Measurements from ENCODE around the gene SLC22A14.
A peak's percentile ranks its signal among the peaks of the same experiment; 100 is the strongest.
"Not testable (repeated sequence)": the region's sequence is repeated elsewhere in the genome, so short reads cannot be mapped to it uniquely, and the experiment has no call there.

SLC22A14 gene

DNA sequence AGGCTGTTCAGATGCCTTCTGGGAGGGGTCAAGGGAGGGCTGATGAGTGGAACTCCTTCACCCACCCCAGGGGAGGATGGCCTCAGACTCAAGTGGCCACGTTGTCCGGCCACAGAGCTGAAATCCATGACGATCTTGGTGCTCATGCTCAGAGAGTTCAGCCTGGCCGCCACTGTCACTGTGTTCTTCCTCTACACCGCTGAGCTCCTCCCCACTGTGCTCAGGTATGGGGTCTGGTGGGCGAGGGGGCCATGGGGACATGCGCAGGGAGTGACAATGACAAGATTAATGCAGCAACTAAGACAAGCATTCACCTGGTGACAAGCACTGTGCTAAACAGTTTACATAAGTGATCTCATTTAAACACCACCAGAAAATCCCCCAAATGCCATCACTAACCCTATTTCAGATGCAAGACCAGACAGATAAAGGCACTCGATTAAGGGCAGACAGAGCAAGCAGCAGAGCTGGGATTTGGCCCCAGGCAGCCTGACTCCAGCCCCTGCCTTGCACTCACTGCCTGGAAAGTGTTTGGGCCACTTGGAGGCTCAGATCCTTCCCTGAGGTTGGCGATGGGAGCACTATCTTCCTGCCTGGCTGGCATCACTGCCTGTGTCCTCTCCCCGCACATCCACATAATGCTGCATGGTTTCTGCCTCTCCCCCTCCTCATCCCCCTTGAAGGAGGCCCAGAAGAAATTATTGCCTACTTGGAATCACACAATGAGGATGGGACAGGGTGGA is 33.6 kb downstream of the SLC22A14 start:
- no peak overlapping the region for H3K27ac ChIP-seq (ENCODE audit: low read depth, low read length)
- no peaks in the 10 kb centered on the region for H3K79me2 ChIP-seq (ENCODE audit: control insufficient read depth, insufficient read depth, low read length)
- no peak overlapping the region for H3K18ac ChIP-seq (ENCODE audit: low read length)
- peak overlapping the region; percentile 52 for H3K56ac ChIP-seq (ENCODE audit: low read length)
- no peaks in the 10 kb centered on the region for H3K4me1 ChIP-seq (ENCODE audit: control insufficient read depth, low read depth, low read length)
- H3K4ac ChIP-seq (ENCODE audit: low read depth, low read length) = no peak overlapping the region
- H3K36me3 ChIP-seq (ENCODE audit: control insufficient read depth, insufficient read depth, low read length) = no peaks in the 10 kb centered on the region
- no peak overlapping the region for H4K5ac ChIP-seq (ENCODE audit: low read length)
- WGBS (ENCODE audit: extremely low coverage, insufficient coverage, low lambda C conversion rate) = no CpG with 5 or more reads among the region's 10 CpGs
- no peaks in the 10 kb centered on the region for H3K27me3 ChIP-seq (ENCODE audit: insufficient read depth, low read length, poor library complexity)
- H2AK5ac ChIP-seq (ENCODE audit: low read length) = no peak overlapping the region
- H2BK15ac ChIP-seq (replicated peaks; ENCODE audit: low read depth) = no peak overlapping the region
- no peaks in the 10 kb centered on the region for H3K79me1 ChIP-seq (ENCODE audit: low read length)
- H3K23ac ChIP-seq (ENCODE audit: low read length) = no peak overlapping the region
- H2BK120ac ChIP-seq (ENCODE audit: low read depth, low read length) = no peak overlapping the region
- no peak overlapping the region for H2BK5ac ChIP-seq (ENCODE audit: low read length)
- no peak for DNase-seq
- no peak overlapping the region for H3K9ac ChIP-seq (ENCODE audit: low read length)
- H3K4me3 ChIP-seq (ENCODE audit: low read length) = no peak overlapping the region
- H3K4me2 ChIP-seq (ENCODE audit: low read length) = no peak overlapping the region
- no peak overlapping the region for H4K8ac ChIP-seq (ENCODE audit: low read depth, low read length)

DNA sequence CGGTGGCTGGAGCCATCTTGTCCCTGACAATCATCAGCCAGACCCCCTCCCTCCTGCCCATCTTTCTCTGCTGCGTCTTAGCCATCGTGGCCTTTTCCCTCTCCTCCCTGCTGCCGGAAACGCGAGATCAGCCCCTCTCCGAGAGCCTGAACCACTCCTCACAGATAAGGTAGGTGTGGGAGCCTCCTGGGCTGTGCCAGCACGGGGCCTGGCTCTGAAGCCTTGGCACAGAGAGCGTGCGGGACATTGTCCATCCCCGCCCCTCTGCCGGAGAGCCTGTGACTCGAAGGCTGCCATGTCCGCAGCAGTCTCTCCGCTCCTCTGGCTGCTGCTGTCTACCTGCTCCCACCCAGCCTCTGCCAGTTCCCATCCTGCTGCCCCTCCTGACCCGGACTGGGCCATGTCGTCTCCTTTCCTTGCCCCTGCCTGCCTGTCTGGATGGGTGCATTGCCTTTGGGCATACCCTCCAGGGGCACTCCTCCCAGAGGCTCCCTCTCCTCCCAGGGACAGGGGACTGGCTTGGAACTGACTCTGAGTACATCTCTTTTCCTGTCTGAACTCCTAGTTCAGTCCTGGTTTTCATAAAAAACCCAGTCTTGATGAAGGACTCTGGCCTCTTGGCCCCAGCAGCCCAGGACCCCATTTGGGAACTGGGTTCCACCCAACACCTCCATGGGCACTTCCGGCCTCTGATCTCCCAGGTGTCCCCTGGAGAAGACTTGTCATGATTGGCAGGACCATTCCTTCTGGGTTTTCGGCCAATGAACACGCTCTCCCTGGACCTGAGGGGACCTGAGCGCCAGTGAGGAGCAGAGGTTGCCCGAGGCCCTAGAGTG is 34.5 kb downstream of the SLC22A14 start:
- Histone ChIP-seq H3K18ac (ENCODE audit: low read length) (no peak overlapping the region), H3K79me2 (ENCODE audit: control insufficient read depth, insufficient read depth, low read length) (no peaks in the 10 kb centered on the region), H3K9ac (ENCODE audit: low read length) (no peak overlapping the region), H3K79me1 (ENCODE audit: low read length) (no peaks in the 10 kb centered on the region), H2BK5ac (ENCODE audit: low read length) (no peak overlapping the region), H3K27ac (ENCODE audit: low read depth, low read length) (no peak overlapping the region), H2AK5ac (ENCODE audit: low read length) (no peak overlapping the region), H3K27me3 (ENCODE audit: insufficient read depth, low read length, poor library complexity) (no peaks in the 10 kb centered on the region), H3K56ac (ENCODE audit: low read length) (no peak overlapping the region), H3K23ac (ENCODE audit: low read length) (no peak overlapping the region), H3K4ac (ENCODE audit: low read depth, low read length) (no peak overlapping the region), H3K36me3 (ENCODE audit: control insufficient read depth, insufficient read depth, low read length) (no peaks in the 10 kb centered on the region), H2BK15ac (replicated peaks; ENCODE audit: low read depth) (no peak overlapping the region), H3K4me2 (ENCODE audit: low read length) (no peak overlapping the region), H3K4me1 (ENCODE audit: control insufficient read depth, low read depth, low read length) (no peaks in the 10 kb centered on the region), H3K4me3 (ENCODE audit: low read length) (no peak overlapping the region), H2BK120ac (ENCODE audit: low read depth, low read length) (no peak overlapping the region), H4K8ac (ENCODE audit: low read depth, low read length) (no peak overlapping the region), H4K5ac (ENCODE audit: low read length) (no peak overlapping the region)
- no peak for DNase-seq
- WGBS (ENCODE audit: extremely low coverage, insufficient coverage, low lambda C conversion rate) = no CpG with 5 or more reads among the region's 22 CpGs

DNA sequence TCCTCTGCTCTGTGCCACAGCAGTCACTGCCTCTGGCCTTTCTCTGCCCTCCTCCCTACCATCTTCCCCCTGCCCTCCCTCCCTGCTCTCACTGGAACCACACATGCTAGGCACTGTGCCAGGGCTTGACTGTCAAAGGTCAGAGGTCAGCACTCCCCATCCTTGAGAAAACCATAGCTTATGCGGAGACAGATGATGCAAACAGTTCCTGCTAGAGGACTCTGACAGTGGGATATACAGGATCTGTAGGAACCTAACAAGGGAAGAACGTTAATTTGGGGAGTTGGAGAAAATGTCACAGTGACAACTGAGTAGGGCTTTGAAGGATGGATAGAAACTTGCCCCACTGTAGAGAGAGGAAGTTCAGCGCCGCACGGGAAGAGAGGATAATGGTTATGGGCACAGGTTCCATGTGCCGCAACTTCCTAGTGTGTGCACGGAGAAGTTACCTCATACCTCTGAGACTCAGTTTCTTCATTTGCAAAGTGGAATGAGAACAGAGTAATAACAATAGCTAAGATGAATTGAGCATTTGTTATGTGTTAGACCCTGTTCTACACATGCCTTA is 35.2 kb downstream of the SLC22A14 start:
- H3K4ac ChIP-seq (ENCODE audit: low read depth, low read length) = no peak overlapping the region
- H3K4me3 ChIP-seq (ENCODE audit: low read length) = no peak overlapping the region
- H4K8ac ChIP-seq (ENCODE audit: low read depth, low read length) = no peak overlapping the region
- no peak overlapping the region for H2BK5ac ChIP-seq (ENCODE audit: low read length)
- no peak overlapping the region for H2BK15ac ChIP-seq (replicated peaks; ENCODE audit: low read depth)
- H3K4me2 ChIP-seq (ENCODE audit: low read length) = no peak overlapping the region
- H3K36me3 ChIP-seq (ENCODE audit: control insufficient read depth, insufficient read depth, low read length) = no peaks in the 10 kb centered on the region
- no peak overlapping the region for H3K23ac ChIP-seq (ENCODE audit: low read length)
- whole genome bisulfite sequencing (ENCODE audit: extremely low coverage, insufficient coverage, low lambda C conversion rate) = no CpG with 5 or more reads among the region's 7 CpGs
- no peak overlapping the region for H3K18ac ChIP-seq (ENCODE audit: low read length)
- no peaks in the 10 kb centered on the region for H3K27me3 ChIP-seq (ENCODE audit: insufficient read depth, low read length, poor library complexity)
- DNase-seq = no peak
- H3K79me2 ChIP-seq (ENCODE audit: control insufficient read depth, insufficient read depth, low read length) = no peaks in the 10 kb centered on the region
- no peak overlapping the region for H3K9ac ChIP-seq (ENCODE audit: low read length)
- no peaks in the 10 kb centered on the region for H3K4me1 ChIP-seq (ENCODE audit: control insufficient read depth, low read depth, low read length)
- H3K79me1 ChIP-seq (ENCODE audit: low read length) = no peaks in the 10 kb centered on the region
- no peak overlapping the region for H2BK120ac ChIP-seq (ENCODE audit: low read depth, low read length)
- no peak overlapping the region for H3K56ac ChIP-seq (ENCODE audit: low read length)
- no peak overlapping the region for H2AK5ac ChIP-seq (ENCODE audit: low read length)
- no peak overlapping the region for H3K27ac ChIP-seq (ENCODE audit: low read depth, low read length)
- no peak overlapping the region for H4K5ac ChIP-seq (ENCODE audit: low read length)

DNA sequence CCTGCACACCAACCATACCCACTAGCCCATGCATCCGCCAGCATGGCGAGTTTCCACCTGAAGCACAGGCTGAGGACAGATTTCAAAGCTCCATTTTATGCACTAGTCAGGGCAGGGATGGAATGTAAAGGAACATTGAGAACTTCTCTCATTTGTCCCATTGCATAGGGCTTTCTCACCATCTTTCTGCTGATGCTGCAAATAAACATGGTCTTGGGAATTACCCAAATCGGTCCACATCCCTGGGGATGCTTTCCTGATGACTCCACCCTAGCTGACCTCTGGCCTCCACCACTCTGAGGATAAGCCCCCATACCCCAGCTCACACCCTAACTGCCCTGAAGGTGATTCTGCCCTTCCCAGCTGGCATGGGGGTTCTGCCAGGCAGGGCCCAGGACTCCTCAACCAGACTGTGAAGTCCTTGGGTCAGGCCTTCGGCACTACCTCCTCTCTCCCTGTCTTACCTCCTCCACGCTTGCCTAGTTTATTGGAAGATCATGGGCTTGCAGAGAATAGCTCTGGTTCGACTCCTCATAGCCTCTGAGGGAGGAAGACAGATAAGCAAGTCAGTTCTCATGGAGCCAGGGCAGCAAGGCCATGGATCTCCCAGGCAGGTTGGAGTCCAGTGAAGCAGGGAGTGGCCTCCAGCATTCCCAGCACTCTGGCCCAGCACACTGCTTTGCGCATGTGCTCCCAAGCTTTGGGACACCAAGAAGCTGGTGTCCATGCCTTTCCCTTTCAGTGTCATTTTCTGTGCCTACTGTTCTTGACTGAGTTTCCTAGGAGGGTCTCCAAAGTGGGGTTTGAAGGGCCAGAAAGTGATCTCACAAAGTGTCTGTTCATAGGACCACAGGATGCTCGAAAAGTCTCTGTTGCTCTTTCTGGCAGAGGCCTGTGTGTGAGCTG is 36.9 kb downstream of the SLC22A14 start:
- Histone ChIP-seq H2BK5ac (ENCODE audit: low read length) (no peak overlapping the region), H4K8ac (ENCODE audit: low read depth, low read length) (no peak overlapping the region), H3K23ac (ENCODE audit: low read length) (no peak overlapping the region), H3K79me1 (ENCODE audit: low read length) (no peaks in the 10 kb centered on the region), H3K4me2 (ENCODE audit: low read length) (no peak overlapping the region), H4K5ac (ENCODE audit: low read length) (no peak overlapping the region), H3K4ac (ENCODE audit: low read depth, low read length) (no peak overlapping the region), H3K79me2 (ENCODE audit: control insufficient read depth, insufficient read depth, low read length) (no peaks in the 10 kb centered on the region), H2BK15ac (replicated peaks; ENCODE audit: low read depth) (no peak overlapping the region), H3K36me3 (ENCODE audit: control insufficient read depth, insufficient read depth, low read length) (no peaks in the 10 kb centered on the region), H3K4me1 (ENCODE audit: control insufficient read depth, low read depth, low read length) (no peaks in the 10 kb centered on the region), H3K18ac (ENCODE audit: low read length) (no peak overlapping the region), H3K27ac (ENCODE audit: low read depth, low read length) (no peak overlapping the region), H3K56ac (ENCODE audit: low read length) (no peak overlapping the region), H3K27me3 (ENCODE audit: insufficient read depth, low read length, poor library complexity) (no peaks in the 10 kb centered on the region), H3K4me3 (ENCODE audit: low read length) (no peak overlapping the region), H2BK120ac (ENCODE audit: low read depth, low read length) (no peak overlapping the region), H3K9ac (ENCODE audit: low read length) (no peak overlapping the region), H2AK5ac (ENCODE audit: low read length) (no peak overlapping the region)
- no peak for DNase-seq
- no CpG with 5 or more reads among the region's 8 CpGs for WGBS (ENCODE audit: extremely low coverage, insufficient coverage, low lambda C conversion rate)

DNA sequence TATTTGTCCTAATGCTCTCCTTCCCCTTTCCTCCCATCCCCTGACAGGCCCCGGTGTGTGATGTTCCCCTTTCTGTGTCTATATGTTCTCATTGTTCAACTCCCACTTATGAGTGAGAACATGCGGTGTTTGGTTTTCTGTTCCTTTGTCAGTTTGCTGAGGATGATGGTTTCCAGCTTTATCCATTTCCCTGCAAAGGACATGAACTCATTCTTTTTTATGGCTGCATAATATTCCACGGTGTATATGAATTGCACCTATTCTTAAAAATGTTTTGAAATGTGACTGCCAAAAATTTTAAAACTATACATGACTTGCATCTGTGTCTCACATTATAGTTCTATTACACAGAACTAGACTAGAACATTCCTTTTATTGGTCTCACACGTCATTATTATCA is 38.5 kb downstream of the SLC22A14 start:
- H4K5ac ChIP-seq (ENCODE audit: low read length); H3K4ac ChIP-seq (ENCODE audit: low read depth, low read length); H2BK15ac ChIP-seq (replicated peaks; ENCODE audit: low read depth); H3K4me1 ChIP-seq (ENCODE audit: control insufficient read depth, low read depth, low read length); H3K9ac ChIP-seq (ENCODE audit: low read length); H2BK120ac ChIP-seq (ENCODE audit: low read depth, low read length); H3K18ac ChIP-seq (ENCODE audit: low read length); H3K27me3 ChIP-seq (ENCODE audit: insufficient read depth, low read length, poor library complexity); H3K23ac ChIP-seq (ENCODE audit: low read length); H3K36me3 ChIP-seq (ENCODE audit: control insufficient read depth, insufficient read depth, low read length); H2BK5ac ChIP-seq (ENCODE audit: low read length); DNase-seq; H3K27ac ChIP-seq (ENCODE audit: low read depth, low read length); H4K8ac ChIP-seq (ENCODE audit: low read depth, low read length); H3K4me2 ChIP-seq (ENCODE audit: low read length); H2AK5ac ChIP-seq (ENCODE audit: low read length); H3K4me3 ChIP-seq (ENCODE audit: low read length); H3K56ac ChIP-seq (ENCODE audit: low read length); H3K79me1 ChIP-seq (ENCODE audit: low read length); H3K79me2 ChIP-seq (ENCODE audit: control insufficient read depth, insufficient read depth, low read length): not testable (repeated sequence)
- no CpG with 5 or more reads among the region's 4 CpGs for WGBS (ENCODE audit: extremely low coverage, insufficient coverage, low lambda C conversion rate)

All from mesendoderm (in vitro differentiated cells).